Endothelial cell of umbilical vein (primary cell): Measurements from ENCODE around the gene SUN3.
"Not testable (repeated sequence)": the region's sequence is repeated elsewhere in the genome, so short reads cannot be mapped to it uniquely, and the experiment has no call there.

Experiments used
- CTCF ChIP-seq, 2 donors: IDR thresholded peaks; 1 replicate in 1 of 2; 2 replicates in 1 of 2; pipeline ENCODE4 v1.5.1; 2011; ENCODE audit warnings: low read length in 2 of 2, mild to moderate bottlenecking in 2 of 2, moderate library complexity in 2 of 2, control low read depth in 1 of 2, inconsistent platforms in 1 of 2, low read depth in 1 of 2; ENCODE audit not compliant: insufficient read depth in 1 of 2; ENCODE audit errors: extremely low read depth in 1 of 2
- EZH2 ChIP-seq: IDR thresholded peaks from 2 replicates; pipeline ENCODE4 v1.6.1; 2012; ENCODE audit warnings: borderline replicate concordance, low read depth, mild to moderate bottlenecking, moderate library complexity, low read length, inconsistent platforms; ENCODE audit not compliant: severe bottlenecking
- POLR2A ChIP-seq: IDR thresholded peaks from 2 replicates; pipeline ENCODE4 v1.6.1; 2012; ENCODE audit warnings: low read depth, mild to moderate bottlenecking, control low read depth, low read length
- POLR2AphosphoS5 ChIP-seq: IDR thresholded peaks from 2 replicates; pipeline ENCODE4 v1.6.1; 2012; ENCODE audit warnings: low read depth, mild to moderate bottlenecking, control low read depth, low read length, moderate library complexity; ENCODE audit not compliant: insufficient read depth

GRCh38 chr7:48000164-48000563 is 28.7 kb downstream of the SUN3 start:
- TF ChIP-seq EZH2; POLR2AphosphoS5; CTCF (IDR thresholded peaks at IDR 0.05; ENCODE audit: extremely low read depth in 1 of 2, insufficient read depth in 1 of 2, low read depth in 1 of 2, low read length in 2 of 2); POLR2A: not testable (repeated sequence)
